Spleen (tissue), 11 donors: ENCODE measurements around the gene STARD13. TPM values are rescaled to one million over a fixed set of nuclear protein-coding genes. Genes with fewer than 3 reads are reported as not detected.

Experiments
- DNase-seq: peaks from one replicate; pipeline ENCODE4 v3.0.0-alpha.2; 2020
- H3K27ac ChIP-seq, 8 donors: fragments of 200-600 bp; sonication (generic) in 7 of 8; 1 replicate in 4 of 8; 2 replicates in 4 of 8; pipeline versions ENCODE4 v1.5.0 to v1.8.0; 2016 to 2021; ENCODE audit warnings: inconsistent platforms in 4 of 8, mild to moderate bottlenecking in 4 of 8, moderate library complexity in 1 of 8
- H3K27me3 ChIP-seq, 7 donors: fragments of 200-600 bp; sonication (generic) in 6 of 7; replicated peaks in 1 of 7; 1 replicate in 4 of 7; 2 replicates in 3 of 7; pipeline versions ENCODE4 v1.5.0 to v1.8.0; 2016 to 2021; ENCODE audit warnings: inconsistent platforms in 3 of 7, mild to moderate bottlenecking in 1 of 7
- H3K36me3 ChIP-seq, 6 donors: fragments of 200-600 bp; sonication (generic) in 5 of 6; 1 replicate in 4 of 6; 2 replicates in 2 of 6; pipeline versions ENCODE4 v1.5.0 to v1.8.0; 2016 to 2021; ENCODE audit warnings: inconsistent platforms in 2 of 6
- H3K4me1 ChIP-seq, 6 donors: fragments of 200-600 bp; sonication (generic) in 5 of 6; 1 replicate in 3 of 6; 2 replicates in 3 of 6; pipeline versions ENCODE4 v1.5.0 to v1.8.0; 2016 to 2021; ENCODE audit warnings: inconsistent platforms in 3 of 6
- H3K4me3 ChIP-seq, 8 donors: fragments of 200-600 bp; sonication (generic) in 7 of 8; 1 replicate in 4 of 8; 2 replicates in 4 of 8; pipeline versions ENCODE4 v1.5.0 to v1.8.0; 2016 to 2021; ENCODE audit warnings: inconsistent platforms in 4 of 8, mild to moderate bottlenecking in 4 of 8, moderate library complexity in 2 of 8
- H3K9me3 ChIP-seq, 8 donors: fragments of 200-600 bp; sonication (generic) in 7 of 8; 1 replicate in 4 of 8; 2 replicates in 4 of 8; pipeline versions ENCODE4 v1.5.0 to v1.8.0; 2016 to 2021; ENCODE audit warnings: inconsistent platforms in 4 of 8
- POLR2A ChIP-seq, 3 donors: fragments of 450-650 bp; IDR thresholded peaks; one replicate each; pipeline ENCODE4 v1.5.1; 2017; ENCODE audit warnings: antibody characterized with exemption in 3 of 3, mild to moderate bottlenecking in 1 of 3
- POLR2AphosphoS5 ChIP-seq, 3 donors: sonication (generic); formaldehyde crosslinking; IDR thresholded peaks; one replicate each; pipeline ENCODE4 v1.5.1; 2017; ENCODE audit warnings: antibody characterized with exemption in 3 of 3
- WGBS, 5 donors: extraction: QIAGEN DNeasy Blood & Tissue Kit in 3 of 5; methylation state at CpG; one replicate each; pipeline versions ENCODE4 v1.1.5 to v1.1.7; 2013 to 2018; 5-methylcytosine and 5-hydroxymethylcytosine counted together
- intact Hi-C: fragments of 100-400 bp; cut with DNase I; formaldehyde crosslinking; loops from one replicate; pipeline ENCODE4 v1.15.0; 2023; ENCODE audit warnings: low total_unique reads
- polyA plus RNA-seq, 3 donors: library from polyadenylated mRNA; stranded (reverse); fragments of 200-250 nt; gene quantifications; one replicate each; pipeline ENCODE4 v1.2.1, GENCODE V29; 2013
- total RNA-seq, 7 donors: library from RNA; depleted of rRNA in 3 of 7; stranded (reverse); fragments of >200 nt in 3 of 7; fragmentation: NEBNext Ultra II Directional in 4 of 7; extraction: Animal tissue kit (Norgen Biotek cat#: 25700) in 4 of 7; gene quantifications; one replicate each; pipeline versions ENCODE4 v1.1.0 to v1.2.1, GENCODE V29; 2016 to 2021
- TF ChIP-seq, protein P1 (sequence below), 11 experiments: fragments of 200-600 bp in 7 of 11; fragments of 450-650 bp in 4 of 11; sonication (generic) in 4 of 11; IDR thresholded peaks in 8 of 11; conservative IDR thresholded peaks in 3 of 11; 1 replicate in 7 of 11; 2 replicates in 4 of 11; pipeline versions ENCODE4 v1.4.0 to v1.8.0; 2016 to 2021; ENCODE audit warnings: antibody characterized with exemption in 11 of 11, inconsistent platforms in 4 of 11, mild to moderate bottlenecking in 1 of 11
- donor health status: healthy with polysubstance abuse.
- donor health status: DM: no; HTN: no; CAD: no; lungs with moderate emphysema.
- donor health status: DM: no; HTN: no; CAD: no.
- donor health status: Bipolar disorder and iron deficiency.
- donor health status: healthy.
- donor health status: DM: no; HTN: no; CAD: no.
- donor health status: DM: yes; HTN: yes; CAD: no.

STARD13 gene
- total and polyA plus RNA-seq, 10 donors = 1.4 to 58.1 (median 26.7) TPM

DNA sequence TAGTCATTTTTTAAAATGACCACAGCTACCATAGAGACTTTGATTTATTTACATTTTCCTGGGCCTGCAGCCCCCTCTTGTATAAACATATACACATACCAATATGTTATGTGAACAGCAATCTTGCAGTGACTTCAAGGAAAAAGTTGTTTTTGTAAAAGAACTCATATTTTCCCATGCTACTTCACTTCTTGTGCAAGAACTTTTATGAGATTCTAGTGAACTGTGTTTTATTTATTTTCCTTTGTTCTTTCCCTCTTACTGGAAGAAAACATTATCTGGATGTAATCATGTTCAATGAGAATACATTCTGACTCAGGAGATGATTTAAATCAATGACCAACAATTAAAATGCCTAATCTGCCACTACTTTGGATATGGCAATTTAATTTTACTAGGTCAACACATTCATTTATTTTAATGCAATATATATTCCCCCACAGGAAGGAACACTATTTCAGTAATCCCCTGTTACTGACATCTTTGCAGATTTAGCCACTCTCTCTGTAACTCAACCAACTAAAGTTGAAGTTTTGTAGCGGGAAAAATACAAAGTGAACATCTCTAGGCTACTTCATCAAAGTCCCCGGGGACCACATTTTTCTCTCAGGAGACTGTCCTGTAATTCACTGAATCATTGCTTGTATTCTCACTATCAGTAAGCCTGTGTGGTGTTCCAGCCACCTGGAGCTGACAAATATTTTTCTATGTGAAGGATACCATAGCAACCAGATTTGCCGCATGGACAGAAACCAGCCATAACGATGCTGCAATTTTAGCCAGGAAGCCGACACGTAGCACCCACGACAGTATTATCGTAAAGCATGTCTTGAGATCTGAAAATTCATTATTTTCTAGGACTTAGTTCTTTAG, 90.5 kb downstream of the STARD13 start:
- Histone ChIP-seq H3K36me3 (no peaks in the 10 kb centered on the region), H3K4me3 (no peak overlapping the region), H3K27me3 (no peaks in the 10 kb centered on the region), H3K4me1 (peaks cover 0 to 26% (median 8%) of the 10 kb centered on the region in 6 donors), H3K27ac (no peak overlapping the region), H3K9me3 (no peaks in the 10 kb centered on the region)
- intact Hi-C loops = no loop called here
- TF ChIP-seq POLR2A (IDR thresholded peaks at IDR 0.05) (no peak), POLR2AphosphoS5 (IDR thresholded peaks at IDR 0.05) (no peak)
- TF ChIP-seq, protein P1, sequence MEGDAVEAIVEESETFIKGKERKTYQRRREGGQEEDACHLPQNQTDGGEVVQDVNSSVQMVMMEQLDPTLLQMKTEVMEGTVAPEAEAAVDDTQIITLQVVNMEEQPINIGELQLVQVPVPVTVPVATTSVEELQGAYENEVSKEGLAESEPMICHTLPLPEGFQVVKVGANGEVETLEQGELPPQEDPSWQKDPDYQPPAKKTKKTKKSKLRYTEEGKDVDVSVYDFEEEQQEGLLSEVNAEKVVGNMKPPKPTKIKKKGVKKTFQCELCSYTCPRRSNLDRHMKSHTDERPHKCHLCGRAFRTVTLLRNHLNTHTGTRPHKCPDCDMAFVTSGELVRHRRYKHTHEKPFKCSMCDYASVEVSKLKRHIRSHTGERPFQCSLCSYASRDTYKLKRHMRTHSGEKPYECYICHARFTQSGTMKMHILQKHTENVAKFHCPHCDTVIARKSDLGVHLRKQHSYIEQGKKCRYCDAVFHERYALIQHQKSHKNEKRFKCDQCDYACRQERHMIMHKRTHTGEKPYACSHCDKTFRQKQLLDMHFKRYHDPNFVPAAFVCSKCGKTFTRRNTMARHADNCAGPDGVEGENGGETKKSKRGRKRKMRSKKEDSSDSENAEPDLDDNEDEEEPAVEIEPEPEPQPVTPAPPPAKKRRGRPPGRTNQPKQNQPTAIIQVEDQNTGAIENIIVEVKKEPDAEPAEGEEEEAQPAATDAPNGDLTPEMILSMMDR (IDR thresholded peaks at IDR 0.05 in 8 of 11, conservative IDR thresholded peaks at IDR 0.05 in 3 of 11) = no peak
- WGBS, 5 donors = 67 to 81% (median 73%) methylated on average over 8 of the region's 8 CpGs
- DNase-seq = no peak

- H3K27ac ChIP-seq = peak overlapping the region in 1 of 8 donors; percentile 4
- no peak for DNase-seq
- H3K4me3 ChIP-seq = no peak overlapping the region
- TF ChIP-seq, protein P1 (IDR thresholded peaks at IDR 0.05 in 8 of 11, conservative IDR thresholded peaks at IDR 0.05 in 3 of 11) = no peak
- TF ChIP-seq POLR2A (IDR thresholded peaks at IDR 0.05) (no peak), POLR2AphosphoS5 (IDR thresholded peaks at IDR 0.05) (no peak)
- peaks cover 0 to 27% (median 13%) of the 10 kb centered on the region in 6 donors for H3K4me1 ChIP-seq
- H3K9me3 ChIP-seq = no peaks in the 10 kb centered on the region
- 71 to 90% (median 87%) methylated on average over 7 of the region's 7 CpGs for WGBS, 5 donors
- H3K36me3 ChIP-seq = no peaks in the 10 kb centered on the region
- no peaks in the 10 kb centered on the region for H3K27me3 ChIP-seq
- intact Hi-C loops = no loop called here
Measured at GRCh38 chr13:33193428-33193974, 92.1 kb downstream of the STARD13 start.

- Histone ChIP-seq H3K4me3 (no peak overlapping the region), H3K4me1 (peaks cover 0 to 42% (median 18%) of the 10 kb centered on the region in 6 donors), H3K27me3 (no peaks in the 10 kb centered on the region), H3K9me3 (no peaks in the 10 kb centered on the region), H3K36me3 (no peaks in the 10 kb centered on the region), H3K27ac (no peak overlapping the region)
- TF ChIP-seq POLR2A (IDR thresholded peaks at IDR 0.05) (no peak), POLR2AphosphoS5 (IDR thresholded peaks at IDR 0.05) (no peak)
- TF ChIP-seq, protein P1 (IDR thresholded peaks at IDR 0.05 in 8 of 11, conservative IDR thresholded peaks at IDR 0.05 in 3 of 11) = no peak
- 75 to 85% (median 81%) methylated on average over 4 of the region's 4 CpGs for WGBS, 5 donors
- intact Hi-C loops = no loop called here
- no peak for DNase-seq
Measured at GRCh38 chr13:33191425-33192210, 93.9 kb downstream of the STARD13 start.
